Measurements from ENCODE around the gene NUBPL.

GRCh38 chr14:31902945-31903646 lies 341.9 kb downstream of the NUBPL start:
- TF ChIP-seq POLR2A (IDR thresholded peaks at IDR 0.05; ENCODE audit: low read length) (no peak), GATA1 (IDR thresholded peaks at IDR 0.05; ENCODE audit: low read depth, low read length) (no peak)
